Adrenal gland (tissue), 12 donors: ENCODE data around the gene PPP2R5C. TPM values are rescaled to one million over a fixed set of nuclear protein-coding genes. Genes with fewer than 3 reads are reported as not detected.

Experiments
- DNase-seq, 7 donors: peaks; one replicate each; pipeline ENCODE4 v3.0.0-alpha.2; 2019 to 2020
- H3K27ac ChIP-seq, 5 donors: fragments of 200-600 bp; sonication (generic) in 4 of 5; 1 replicate in 3 of 5; 2 replicates in 2 of 5; pipeline versions ENCODE4 v1.5.1 to v1.8.0; 2016 to 2020; ENCODE audit warnings: mild to moderate bottlenecking in 1 of 5
- H3K27me3 ChIP-seq: fragments of 200-600 bp; 2 replicates; pipeline ENCODE4 v1.8.0; 2021
- H3K36me3 ChIP-seq, 2 donors: fragments of 200-600 bp; replicated peaks in 1 of 2; 1 replicate in 1 of 2; 2 replicates in 1 of 2; pipeline versions ENCODE4 v1.5.1 to v1.8.0; 2018 to 2022
- H3K4me1 ChIP-seq, 2 donors: fragments of 200-600 bp; replicated peaks in 1 of 2; 1 replicate in 1 of 2; 2 replicates in 1 of 2; pipeline versions ENCODE4 v1.5.1 to v1.8.0; 2018 to 2021
- H3K4me3 ChIP-seq, 4 donors: fragments of 200-600 bp; sonication (generic) in 3 of 4; one replicate each; pipeline ENCODE4 v1.5.1; 2016 to 2018
- H3K9me3 ChIP-seq, 3 donors: fragments of 200-600 bp; sonication (generic) in 1 of 3; replicated peaks in 1 of 3; 1 replicate in 2 of 3; 2 replicates in 1 of 3; pipeline versions ENCODE4 v1.5.1 to v1.8.0; 2016 to 2021
- CTCF ChIP-seq, 6 experiments: fragments of 450-650 bp in 4 of 6; fragments of 200-600 bp in 2 of 6; sonication (generic) in 1 of 6; IDR thresholded peaks; 1 replicate in 5 of 6; 2 replicates in 1 of 6; pipeline versions ENCODE4 v1.5.1 to v1.8.0; 2016 to 2021; ENCODE audit warnings: antibody characterized with exemption in 6 of 6, mild to moderate bottlenecking in 2 of 6, moderate library complexity in 1 of 6
- POLR2A ChIP-seq, 2 donors: fragments of 450-650 bp; IDR thresholded peaks; one replicate each; pipeline ENCODE4 v1.6.1; 2017; ENCODE audit warnings: antibody characterized with exemption in 2 of 2, mild to moderate bottlenecking in 2 of 2, moderate library complexity in 1 of 2
- WGBS, 4 donors: extraction: QIAGEN DNeasy Blood & Tissue Kit in 2 of 4; methylation state at CpG; one replicate each; pipeline versions ENCODE4 v1.1.5 to v1.1.7; 2013 to 2017; 5-methylcytosine and 5-hydroxymethylcytosine counted together
- intact Hi-C, 2 donors: fragments of 100-400 bp; cut with DNase I; formaldehyde crosslinking; loops; one replicate each; pipeline versions ENCODE4 v1.14.1 to v1.15.0; 2022 to 2023
- polyA plus RNA-seq, 3 donors: library from polyadenylated mRNA; stranded (reverse); fragments of 200-250 nt in 2 of 3; fragments of 350-450 nt in 1 of 3; fragmentation: Illumina TruSeq in 1 of 3; extraction: RNeasy Lipid Tissue Mini Kit (QIAGEN cat#74804) in 1 of 3; gene quantifications; one replicate each; pipeline ENCODE4 v1.2.3, GENCODE V29; 2013 to 2014
- total RNA-seq, 9 donors: library from RNA; depleted of rRNA in 4 of 9; stranded (reverse); fragments of >200 nt in 4 of 9; fragments of 120-200 nt in 1 of 9; fragmentation: NEBNext Ultra II Directional in 1 of 9; extraction: Animal tissue kit (Norgen Biotek cat#: 25700) in 1 of 9; gene quantifications; one replicate each; pipeline versions ENCODE4 v1.1.0 to v1.2.4, GENCODE V29; 2013 to 2023
- donor health status: healthy with polysubstance abuse.
- donor health status: Bipolar disorder and iron deficiency.
- donor health status: DM: yes; HTN: yes; CAD: no.
- donor health status: DM: no; HTN: no; CAD: no.
- donor health status: DM: no; HTN: no; CAD: no.
- donor health status: DM: yes; HTN: yes; CAD: no.

The PPP2R5C gene
- total and polyA plus RNA-seq, 12 donors = 66.5 to 216 (median 134) TPM

GRCh38 chr14:101852785-101853184, 91.3 kb downstream of the PPP2R5C start:
- TF ChIP-seq POLR2A (IDR thresholded peaks at IDR 0.05) (no peak), CTCF (IDR thresholded peaks at IDR 0.05) (no peak)
- WGBS, 4 donors = 93 to 96% (median 96%) methylated on average over 5 of the region's 5 CpGs
- Histone ChIP-seq H3K36me3 (peaks cover 0 to 10% of the 10 kb centered on the region in 2 donors), H3K4me1 (peaks cover 0 to 62% of the 10 kb centered on the region in 2 donors), H3K9me3 (no peaks in the 10 kb centered on the region), H3K4me3 (no peak overlapping the region), H3K27ac (no peak overlapping the region), H3K27me3 (no peaks in the 10 kb centered on the region)
- intact Hi-C loops = no loop called here
- DNase-seq = no peak

GRCh38 chr14:101853455-101854018, 92.0 kb downstream of the PPP2R5C start:
- Histone ChIP-seq H3K4me3 (no peak overlapping the region), H3K4me1 (peaks cover under 1 to 68% of the 10 kb centered on the region in 2 donors), H3K27me3 (no peaks in the 10 kb centered on the region), H3K9me3 (no peaks in the 10 kb centered on the region), H3K27ac (peak overlapping the region in 2 of 5 donors; percentile 20 to 36), H3K36me3 (peaks cover 0 to 10% of the 10 kb centered on the region in 2 donors)
- intact Hi-C loops = no loop called here
- no peak for DNase-seq
- TF ChIP-seq POLR2A (IDR thresholded peaks at IDR 0.05) (no peak), CTCF (IDR thresholded peaks at IDR 0.05) (no peak)
- 81 to 89% (median 86%) methylated on average over 15 of the region's 15 CpGs for WGBS, 4 donors

GRCh38 chr14:101854366-101854765, 92.9 kb downstream of the PPP2R5C start:
- intact Hi-C loops = no loop called here
- Histone ChIP-seq H3K27ac (peak overlapping the region in 2 of 5 donors; percentile 20 to 36), H3K4me1 (peaks cover 8 to 74% of the 10 kb centered on the region in 2 donors)

GRCh38 chr14:101855958-101856357, 94.4 kb downstream of the PPP2R5C start:
- TF ChIP-seq CTCF (IDR thresholded peaks at IDR 0.05) (no peak), POLR2A (IDR thresholded peaks at IDR 0.05) (no peak)
- Histone ChIP-seq H3K27ac (no peak overlapping the region), H3K4me3 (no peak overlapping the region), H3K27me3 (no peaks in the 10 kb centered on the region), H3K36me3 (peaks cover 0 to 10% of the 10 kb centered on the region in 2 donors), H3K4me1 (peaks cover 8 to 71% of the 10 kb centered on the region in 2 donors), H3K9me3 (no peaks in the 10 kb centered on the region)
- intact Hi-C loops = no loop called here
- 70 to 82% (median 82%) methylated on average over 5 of the region's 5 CpGs for WGBS, 4 donors
- no peak for DNase-seq

More at GRCh38 chr14:101854366-101854765, 92.9 kb downstream of the PPP2R5C start:
- Histone ChIP-seq H3K27me3 (no peaks in the 10 kb centered on the region), H3K36me3 (peaks cover 0 to 10% of the 10 kb centered on the region in 2 donors), H3K4me3 (no peak overlapping the region), H3K9me3 (no peaks in the 10 kb centered on the region)
- WGBS, 4 donors = 51 to 77% (median 63%) methylated on average over 5 of the region's 5 CpGs
- no peak for DNase-seq
- no peak for TF ChIP-seq POLR2A (IDR thresholded peaks at IDR 0.05)
- TF ChIP-seq CTCF (IDR thresholded peaks at IDR 0.05) = no peak
